Activated CD4-positive, CD25-positive, alpha-beta regulatory T cell treated with anti-CD3 and anti-CD28 coated beads, Interleukin-2, amount 50 U/mL, for 72 hours (primary cell): Measurements from ENCODE around the gene KLHL33.
A peak's percentile ranks its signal among the peaks of the same experiment; 100 is the strongest.

Source experiments
- DNase-seq: peaks from one replicate; pipeline ENCODE4 v3.0.0; 2021

Gene KLHL33

GRCh38 chr14:20412876-20413743, 22.9 kb downstream of the KLHL33 start, which contains the start of gene TEP1:
Gene TEP1 (minus strand): TSS chr14:20413501. CDS start chr14:20408439, 5,062 bp downstream.
- peak; percentile 85 for DNase-seq

- DNase-seq: no peak
Measured at GRCh38 chr14:20412411-20412810, 23.6 kb downstream of the KLHL33 start.

GRCh38 chr14:20409226-20409625, 26.7 kb downstream of the KLHL33 start:
- no peak for DNase-seq

GRCh38 chr14:20403521-20403920, 32.4 kb downstream of the KLHL33 start:
- DNase-seq: no peak

GRCh38 chr14:20400965-20401593, 34.9 kb downstream of the KLHL33 start:
- DNase-seq: no peak

GRCh38 chr14:20400589-20400964, 35.4 kb downstream of the KLHL33 start:
- DNase-seq: no peak

- no peak for DNase-seq
Measured at GRCh38 chr14:20397511-20397910, 38.5 kb downstream of the KLHL33 start.

GRCh38 chr14:20391505-20391904, 44.5 kb downstream of the KLHL33 start:
- no peak for DNase-seq

GRCh38 chr14:20388159-20388558, 47.8 kb downstream of the KLHL33 start:
- no peak for DNase-seq

GRCh38 chr14:20387576-20387975, 48.4 kb downstream of the KLHL33 start:
- DNase-seq: no peak

GRCh38 chr14:20386276-20386855, 49.6 kb downstream of the KLHL33 start:
- no peak for DNase-seq

- DNase-seq: no peak
Measured at GRCh38 chr14:20384886-20385285, 51.1 kb downstream of the KLHL33 start.

GRCh38 chr14:20384321-20384720, 51.6 kb downstream of the KLHL33 start:
- DNase-seq: no peak

- no peak for DNase-seq
Measured at GRCh38 chr14:20383636-20384035, 52.3 kb downstream of the KLHL33 start.

- DNase-seq: no peak
Measured at GRCh38 chr14:20383032-20383431, 52.9 kb downstream of the KLHL33 start.

GRCh38 chr14:20382526-20382925, 53.4 kb downstream of the KLHL33 start:
- no peak for DNase-seq

GRCh38 chr14:20381341-20381740, 54.6 kb downstream of the KLHL33 start:
- no peak for DNase-seq

GRCh38 chr14:20380681-20381080, 55.3 kb downstream of the KLHL33 start:
- no peak for DNase-seq

GRCh38 chr14:20379743-20380142, 56.2 kb downstream of the KLHL33 start:
- no peak for DNase-seq

GRCh38 chr14:20377171-20377570, 58.8 kb downstream of the KLHL33 start:
- DNase-seq: no peak

GRCh38 chr14:20376071-20376588, 59.8 kb downstream of the KLHL33 start:
- DNase-seq: no peak
